Uterus (tissue), 2 donors: ENCODE measurements around the gene AFDN.

ENCODE experiments used
- CTCF ChIP-seq, 4 experiments: fragments of 200-600 bp in 2 of 4; fragments of 450-650 bp in 2 of 4; sonication (generic) in 2 of 4; IDR thresholded peaks; one replicate each; pipeline ENCODE4 v1.5.1; 2016 to 2019; ENCODE audit warnings: antibody characterized with exemption in 4 of 4, mild to moderate bottlenecking in 2 of 4, moderate library complexity in 1 of 4
- POLR2A ChIP-seq, 2 donors: fragments of 450-650 bp; IDR thresholded peaks; one replicate each; pipeline ENCODE4 v1.6.1; 2016; ENCODE audit warnings: antibody characterized with exemption in 2 of 2, mild to moderate bottlenecking in 1 of 2, moderate library complexity in 1 of 2

- no peak for TF ChIP-seq CTCF (IDR thresholded peaks at IDR 0.05)
- TF ChIP-seq POLR2A (IDR thresholded peaks at IDR 0.05): peak in 1 of 2 donors; percentile 34
Observed at GRCh38 chr6:167826896-167827582, at the start of gene AFDN.
